ENCODE measurements around the gene CDH23.

The CDH23 gene

DNA sequence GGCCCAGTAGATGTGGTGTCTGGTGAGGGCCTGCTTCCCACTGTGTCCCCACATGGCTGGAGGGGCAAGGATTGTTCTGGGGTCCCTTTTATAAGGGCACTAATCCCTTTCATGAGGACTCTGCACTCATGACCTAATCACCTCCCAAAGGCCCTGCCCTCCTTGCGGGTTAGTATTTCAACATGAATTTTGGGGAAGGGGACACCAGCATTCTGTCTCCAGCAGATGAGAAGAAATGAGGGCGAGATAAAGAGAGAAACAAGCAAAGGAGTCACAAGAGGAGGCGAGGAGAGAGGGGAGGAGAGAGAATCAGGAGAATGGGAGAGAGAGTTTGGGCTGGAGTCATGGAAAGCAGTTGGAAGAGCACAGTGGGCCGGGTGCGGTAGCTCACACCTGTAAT is 239.1 kb downstream of the CDH23 start:
- no peak for DNase-seq (ENCODE audit: low read depth in 2 of 2, low spot score in 1 of 2)

DNA sequence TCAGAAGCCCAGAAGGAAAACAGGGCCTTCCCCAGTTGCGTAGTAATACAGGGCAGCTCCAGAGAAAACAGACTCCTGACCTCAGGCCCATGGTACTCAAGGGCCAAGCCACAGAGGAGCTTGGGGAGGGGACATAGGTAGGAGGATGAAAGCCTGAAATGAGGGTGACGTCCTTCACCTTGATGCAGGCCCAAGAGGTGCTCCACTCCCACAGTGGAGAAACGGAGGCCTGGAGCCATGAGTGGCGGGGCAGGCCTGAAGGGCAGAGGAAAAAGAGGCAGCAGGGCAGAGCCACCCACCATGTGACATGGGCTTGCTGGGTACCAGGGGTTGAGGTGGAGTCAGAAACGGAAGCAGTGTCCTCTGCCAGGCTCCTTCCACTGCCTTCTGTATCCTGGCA is 239.9 kb downstream of the CDH23 start:
- no peak for DNase-seq (ENCODE audit: low read depth in 2 of 2, low spot score in 1 of 2)

DNA sequence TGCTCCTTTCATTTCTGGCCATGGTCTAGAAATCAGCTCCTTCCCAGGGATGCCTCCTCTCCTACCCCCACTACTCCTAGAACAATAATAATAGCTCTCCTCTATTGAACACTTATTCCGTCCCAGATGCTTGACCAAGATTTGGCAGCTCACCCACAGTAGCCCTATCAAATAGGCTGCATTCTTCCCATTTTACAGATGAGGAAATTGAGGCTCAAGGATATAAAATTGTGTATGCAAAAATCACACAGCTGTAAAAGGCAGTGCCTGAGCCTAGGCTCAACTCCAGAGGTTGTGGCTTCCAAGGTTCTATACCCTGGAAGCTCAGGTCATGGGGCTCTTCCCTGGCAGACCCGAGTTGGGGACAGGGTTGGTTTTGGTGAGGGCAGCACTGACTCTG is 240.6 kb downstream of the CDH23 start:
- no peak for DNase-seq (ENCODE audit: low read depth in 2 of 2, low spot score in 1 of 2)

DNA sequence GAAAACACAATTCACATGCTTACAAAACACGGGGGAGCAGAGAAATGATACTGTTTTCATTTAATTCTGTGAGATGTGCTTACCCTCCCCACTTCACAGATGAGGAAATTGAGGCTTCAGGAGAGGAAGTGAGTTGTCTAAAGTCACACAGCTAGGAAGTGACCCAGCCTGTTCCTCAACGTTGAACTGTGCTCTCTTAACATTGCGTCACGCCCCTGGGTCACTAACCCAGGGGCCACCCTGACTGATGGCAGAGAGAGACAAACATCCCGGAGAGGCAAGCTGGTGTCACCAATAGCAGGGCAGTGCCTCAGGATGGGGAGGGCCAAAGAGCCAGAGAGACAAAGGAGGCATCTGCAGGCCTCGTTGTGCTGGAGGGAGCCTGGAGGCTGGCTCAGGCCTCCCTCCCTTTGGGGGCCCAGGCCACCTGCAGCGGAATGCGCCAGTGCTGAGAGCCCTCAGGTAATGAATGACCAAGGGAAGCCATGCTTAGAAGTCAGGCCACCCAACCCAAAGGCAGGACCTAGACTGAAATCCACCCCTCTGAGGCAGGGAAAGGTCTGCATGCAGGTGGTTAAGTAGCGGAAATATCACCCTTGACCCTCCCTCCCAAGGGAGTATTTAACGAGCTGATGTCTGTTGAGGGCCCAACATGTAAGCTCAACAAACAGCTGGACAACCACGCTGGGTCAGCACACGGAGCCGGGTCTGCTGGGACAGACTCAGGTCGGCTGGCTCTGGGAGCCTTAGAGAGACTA is 241.5 kb downstream of the CDH23 start:
- no peak for DNase-seq (ENCODE audit: low read depth in 2 of 2, low spot score in 1 of 2)

DNA sequence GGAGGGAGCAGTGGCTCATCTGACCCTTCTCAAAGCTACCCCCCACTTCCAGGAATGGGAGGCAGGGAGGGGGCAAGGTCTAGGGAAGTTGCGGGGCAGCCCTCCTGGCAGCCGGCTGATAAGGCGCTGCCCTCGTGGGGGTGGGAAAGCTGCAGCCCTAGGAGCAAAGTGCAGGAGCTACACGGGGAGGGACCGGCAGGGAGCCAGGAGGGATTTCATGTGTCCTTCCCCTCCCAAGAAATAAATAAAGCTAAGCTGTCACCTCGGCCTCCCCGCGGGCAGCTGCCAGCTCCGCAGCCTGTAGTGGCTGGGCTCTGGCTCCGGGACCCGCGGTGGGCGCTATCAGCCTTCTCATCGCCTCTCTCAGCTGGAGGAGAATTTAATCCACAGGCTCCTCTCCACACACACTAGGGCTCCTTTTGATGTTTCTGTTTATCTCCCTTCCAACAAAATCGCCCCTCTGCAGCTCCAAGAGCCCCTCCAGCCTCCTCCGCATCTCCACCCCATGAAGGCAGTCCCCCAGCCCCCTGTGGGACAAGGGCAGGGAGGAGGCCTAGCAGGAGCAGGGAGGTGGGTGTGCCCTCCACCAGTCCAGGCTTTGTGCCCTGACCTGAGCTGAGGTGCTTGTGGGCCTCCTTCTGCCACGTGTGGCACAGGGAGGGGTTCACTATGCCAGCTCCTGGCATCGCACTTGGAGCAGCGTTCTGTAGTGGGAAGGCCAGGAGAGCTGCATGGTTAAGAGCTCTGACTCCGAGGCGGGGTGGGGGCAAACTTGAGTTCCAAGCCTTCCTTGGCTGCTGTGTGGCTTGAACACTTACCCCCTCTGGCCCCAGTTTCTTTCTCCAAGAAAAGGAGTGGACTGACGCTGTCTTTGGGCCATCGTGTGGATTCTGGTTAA is 242.4 kb downstream of the CDH23 start:
- DNase-seq (ENCODE audit: low read depth in 2 of 2, low spot score in 1 of 2), result no peak

DNA sequence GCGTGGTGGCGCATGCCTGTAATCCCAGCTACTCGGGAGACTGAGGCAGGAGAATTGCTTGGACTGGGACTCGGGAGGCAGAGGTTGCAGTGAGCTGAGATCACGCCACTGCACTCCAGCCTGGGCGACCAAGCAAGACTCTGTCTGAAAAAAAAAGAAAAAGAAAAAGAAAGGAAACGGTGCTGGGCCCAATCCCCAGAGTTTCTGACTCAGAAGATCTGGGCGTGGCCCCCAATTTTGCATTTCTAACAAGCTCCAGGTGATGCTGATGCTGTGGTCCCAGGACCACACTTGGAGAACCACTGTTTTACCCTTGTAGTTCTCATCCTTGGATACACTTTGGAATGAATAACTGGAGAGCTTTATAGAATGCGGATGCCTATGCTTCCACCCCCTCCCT is 243.9 kb downstream of the CDH23 start:
- no peak for DNase-seq (ENCODE audit: low read depth in 2 of 2, low spot score in 1 of 2)

DNA sequence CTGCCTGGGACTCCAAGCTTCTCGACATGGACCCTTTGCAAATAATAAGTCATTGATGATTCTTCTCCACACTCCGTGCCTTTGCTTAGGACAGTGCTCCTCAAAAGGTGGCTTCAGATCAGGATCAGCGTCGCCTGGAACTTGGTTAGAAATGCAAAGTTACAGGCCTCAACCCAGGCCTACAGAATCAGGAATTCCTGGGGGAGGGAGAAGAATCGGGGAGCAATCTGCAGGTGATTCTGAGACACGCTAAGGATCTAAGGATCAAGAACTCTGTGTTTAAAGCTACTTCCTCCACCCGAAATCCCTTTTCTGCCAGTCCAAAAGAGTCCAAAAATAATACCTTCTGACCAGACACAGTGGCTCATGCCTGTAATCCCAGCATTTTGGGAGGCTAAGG is 244.7 kb downstream of the CDH23 start:
- DNase-seq (ENCODE audit: low read depth in 2 of 2, low spot score in 1 of 2), result no peak

DNA sequence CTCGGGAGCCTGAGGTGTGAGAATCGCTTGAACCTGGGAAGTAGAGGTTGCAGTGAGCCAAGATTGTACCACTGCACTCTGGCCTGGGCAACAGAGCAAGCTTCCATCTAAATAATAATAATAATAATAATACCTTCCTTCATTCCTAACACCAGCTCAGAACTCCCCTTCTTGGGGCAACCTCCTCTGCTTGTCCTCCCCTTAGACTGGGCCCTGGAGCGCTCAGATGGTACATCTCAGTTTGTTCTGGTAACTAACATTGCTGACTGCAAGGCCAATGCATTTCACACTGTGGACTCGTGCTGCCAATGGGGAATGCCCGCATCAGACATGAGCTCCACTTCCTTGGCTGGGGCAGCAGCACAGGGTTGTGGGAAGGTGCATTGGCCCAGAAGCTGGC is 245.3 kb downstream of the CDH23 start:
- DNase-seq (ENCODE audit: low read depth in 2 of 2, low spot score in 1 of 2), result no peak

DNA sequence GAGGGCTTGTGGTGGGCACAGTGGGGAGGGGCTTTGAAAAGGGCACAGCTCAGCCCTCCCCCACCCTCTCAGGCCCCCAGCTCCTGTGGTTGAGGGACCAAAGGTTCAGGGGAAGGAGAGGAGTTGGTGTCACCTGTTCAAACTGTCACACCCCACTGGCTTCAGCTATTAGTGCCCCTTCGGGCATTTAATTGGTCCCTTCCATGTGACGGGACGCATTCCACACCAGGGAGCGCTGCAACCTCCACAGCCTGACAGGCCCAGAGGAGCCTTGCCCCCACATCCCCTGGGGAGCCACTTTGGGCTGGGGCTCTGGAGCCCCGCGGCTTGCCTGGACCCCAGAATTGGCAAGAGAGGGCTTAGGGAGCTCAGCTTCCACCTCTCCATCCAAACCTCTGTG is 247.2 kb downstream of the CDH23 start:
- no peak for DNase-seq (ENCODE audit: low read depth in 2 of 2, low spot score in 1 of 2)

DNA sequence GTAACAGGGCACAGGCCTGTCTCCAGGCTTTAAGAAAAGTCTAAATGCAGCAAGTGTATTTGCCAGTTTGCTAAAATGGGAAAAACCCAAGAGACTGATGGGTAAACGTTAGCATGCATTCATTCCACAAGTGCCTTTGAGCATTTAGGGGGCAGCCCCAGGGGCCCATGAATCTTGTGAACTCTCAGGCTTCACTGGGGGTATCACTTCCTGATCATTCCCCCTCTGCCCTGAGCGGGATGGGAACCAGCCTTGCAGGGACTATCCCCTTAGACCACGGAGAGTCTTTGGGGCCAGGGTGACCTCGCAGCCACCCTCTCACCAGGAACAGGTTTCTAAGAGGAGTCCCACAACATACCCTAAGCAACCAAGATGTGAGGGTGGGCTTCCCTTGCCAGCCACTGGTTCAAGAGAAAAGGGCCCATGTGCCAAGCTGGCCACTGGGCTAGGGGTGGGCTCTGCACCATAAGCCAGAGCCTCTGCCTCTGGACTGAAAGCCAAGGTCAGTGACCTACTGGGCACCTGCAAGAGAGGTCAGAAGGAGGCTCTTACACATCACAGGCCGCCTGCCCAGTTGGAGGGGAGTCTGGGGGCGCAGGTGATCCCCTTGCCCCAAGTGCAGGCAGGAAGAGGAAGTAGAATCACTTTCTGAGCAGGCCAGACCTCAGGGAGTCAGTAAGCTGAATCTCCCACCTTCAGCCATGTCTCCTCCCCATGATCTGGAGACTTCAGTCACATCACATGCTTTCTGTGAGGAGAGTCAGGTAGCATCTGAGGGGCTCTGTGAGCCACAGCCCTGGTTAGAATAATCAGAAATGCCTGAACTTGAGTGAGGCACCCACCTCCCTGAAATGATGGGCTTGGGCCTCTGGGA is 247.8 kb downstream of the CDH23 start:
- DNase-seq (ENCODE audit: low read depth in 2 of 2, low spot score in 1 of 2), result no peak

DNA sequence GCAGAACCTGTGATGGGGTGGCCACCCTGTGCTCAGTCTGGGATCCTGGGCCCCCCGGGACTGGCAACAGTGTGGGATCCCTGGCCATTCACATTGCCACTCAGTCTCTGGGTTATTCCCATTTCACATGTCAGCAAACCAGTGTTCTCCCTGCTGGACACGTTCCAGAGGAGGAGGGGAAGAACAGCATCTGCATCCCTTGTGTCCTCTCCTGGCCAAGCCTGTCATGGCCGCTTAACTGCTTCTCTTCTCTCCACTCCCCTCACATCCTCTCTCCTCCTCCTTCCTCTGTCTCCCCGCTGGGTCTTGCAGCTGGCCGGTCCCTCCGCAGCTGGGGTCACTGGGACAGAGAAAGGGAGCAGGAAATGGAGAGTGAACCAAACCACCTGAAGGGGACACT is 248.5 kb downstream of the CDH23 start:
- no peak for DNase-seq (ENCODE audit: low read depth in 2 of 2, low spot score in 1 of 2)

DNA sequence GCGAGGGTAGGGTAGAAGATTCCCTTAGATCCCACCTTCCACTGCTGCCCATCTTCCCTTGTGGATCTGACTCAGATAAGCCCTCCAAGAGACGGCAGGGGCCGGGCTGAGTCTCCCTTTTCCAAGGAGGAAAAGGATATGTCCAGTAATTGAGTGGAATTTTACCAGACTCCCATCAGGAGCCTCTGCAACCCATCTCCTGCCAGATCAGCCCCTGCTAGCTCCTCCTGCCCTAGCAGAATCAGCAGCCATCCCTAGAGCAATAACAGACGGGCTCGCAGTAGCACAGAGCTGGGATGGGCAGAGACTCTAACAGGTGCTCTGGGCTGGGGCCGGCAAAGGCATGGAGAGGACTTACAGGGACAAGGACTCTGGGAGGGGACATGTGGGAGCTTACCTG is 249.3 kb downstream of the CDH23 start:
- no peak for DNase-seq (ENCODE audit: low read depth in 2 of 2, low spot score in 1 of 2)

DNA sequence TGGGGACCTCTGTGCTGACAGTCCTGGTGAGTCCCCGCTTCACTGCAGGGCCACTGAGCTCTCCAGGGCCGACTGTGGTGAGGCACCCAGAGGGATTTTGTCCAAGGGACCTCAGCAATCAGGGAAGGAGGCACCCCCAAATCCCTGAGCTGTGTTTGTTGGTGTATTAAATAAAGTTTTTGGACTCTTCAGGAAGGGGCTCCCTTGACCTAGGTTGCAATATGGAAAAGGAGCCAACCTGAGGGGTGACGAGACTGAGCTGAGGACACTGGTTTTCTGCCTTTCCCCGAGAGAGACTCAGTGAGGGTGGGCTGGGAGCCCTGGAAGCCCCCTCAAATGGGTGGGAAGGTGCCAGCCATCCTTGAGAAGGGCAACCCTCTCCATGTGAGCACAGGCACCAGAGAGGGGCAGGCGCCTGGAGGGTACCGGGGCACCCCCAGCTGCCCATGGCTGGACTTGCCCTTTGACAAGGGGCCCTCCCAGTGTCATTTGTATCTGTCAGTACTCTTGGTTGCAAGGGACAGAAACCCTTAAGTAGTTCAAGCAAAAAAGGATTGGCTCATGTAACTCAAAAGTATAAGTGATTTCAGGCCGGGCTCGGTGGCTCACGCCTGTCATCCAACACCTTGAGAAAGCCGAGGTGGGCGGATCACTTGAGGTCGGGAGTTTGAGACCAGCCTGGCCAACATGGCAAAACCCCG is 250.0 kb downstream of the CDH23 start:
- DNase-seq (ENCODE audit: low read depth in 2 of 2, low spot score in 1 of 2), result no peak

DNA sequence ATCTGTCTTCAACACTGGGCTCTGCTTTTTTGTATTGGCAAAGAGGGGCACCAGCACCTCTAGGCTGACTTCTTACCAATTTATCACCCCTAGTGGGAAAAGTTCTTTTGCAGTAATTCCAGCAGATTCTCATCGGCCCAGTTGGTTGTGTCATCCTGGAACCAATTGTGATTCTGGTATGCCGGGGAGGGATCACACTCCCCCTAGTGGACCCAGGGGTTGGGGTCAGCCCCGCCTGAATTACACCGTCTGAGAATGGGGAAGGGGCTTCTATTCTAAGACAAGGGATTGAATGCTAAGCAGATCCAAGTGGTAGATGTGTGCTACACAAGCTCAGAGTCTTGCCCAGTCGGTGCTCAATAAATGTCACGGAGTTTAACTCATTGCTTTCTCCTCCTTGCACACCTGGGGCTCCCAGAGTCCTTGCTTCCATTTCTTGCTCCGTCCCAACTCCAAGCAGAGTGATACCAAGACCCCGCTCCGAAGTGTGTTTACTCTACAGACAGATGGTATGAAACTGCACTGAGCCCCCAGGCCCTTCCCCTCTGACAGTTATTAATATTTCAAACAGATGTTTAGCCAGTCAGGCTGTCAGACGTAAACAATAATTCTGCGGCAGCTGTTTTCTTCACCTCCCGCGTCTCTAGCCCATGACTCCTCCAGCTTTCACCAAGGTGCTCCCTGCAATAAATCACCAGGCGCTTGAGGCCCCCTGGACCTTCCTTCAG is 251.0 kb downstream of the CDH23 start:
- DNase-seq (ENCODE audit: low read depth in 2 of 2, low spot score in 1 of 2), result no peak

DNA sequence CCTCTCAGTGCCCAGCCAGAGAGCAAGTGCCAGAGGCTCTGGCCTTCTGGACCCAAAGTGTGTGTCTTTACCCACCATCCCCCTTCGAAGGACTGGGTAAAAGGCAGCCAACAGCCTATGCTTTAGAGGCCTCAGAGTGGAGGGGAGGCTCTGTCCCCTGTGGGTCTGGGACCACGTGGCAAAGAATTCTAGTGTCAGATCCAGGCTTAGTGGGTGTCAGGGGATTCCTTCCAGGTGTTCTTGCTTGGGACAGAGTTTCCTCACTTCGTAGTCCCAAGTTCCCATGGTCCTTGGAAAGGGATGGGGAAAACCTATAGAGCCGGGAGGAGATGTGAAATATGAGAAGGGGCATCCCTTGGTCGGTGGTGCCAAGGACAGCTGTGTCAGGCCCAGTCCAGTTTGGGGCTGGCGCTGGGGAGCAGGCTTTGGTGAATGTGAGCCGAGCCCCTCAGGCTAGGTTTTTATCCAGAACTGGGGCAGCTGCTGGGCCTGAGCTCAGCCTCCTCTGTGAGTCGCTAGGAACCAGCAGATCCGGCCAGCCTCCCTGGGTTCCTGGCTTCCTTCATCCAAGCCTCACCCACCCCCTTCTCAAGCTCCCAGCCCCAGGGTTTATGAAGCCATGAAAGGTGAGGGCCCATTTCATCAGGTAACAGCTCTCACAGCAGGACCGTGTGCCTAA is 251.7 kb downstream of the CDH23 start:
- no peak for DNase-seq (ENCODE audit: low read depth in 2 of 2, low spot score in 1 of 2)

DNA sequence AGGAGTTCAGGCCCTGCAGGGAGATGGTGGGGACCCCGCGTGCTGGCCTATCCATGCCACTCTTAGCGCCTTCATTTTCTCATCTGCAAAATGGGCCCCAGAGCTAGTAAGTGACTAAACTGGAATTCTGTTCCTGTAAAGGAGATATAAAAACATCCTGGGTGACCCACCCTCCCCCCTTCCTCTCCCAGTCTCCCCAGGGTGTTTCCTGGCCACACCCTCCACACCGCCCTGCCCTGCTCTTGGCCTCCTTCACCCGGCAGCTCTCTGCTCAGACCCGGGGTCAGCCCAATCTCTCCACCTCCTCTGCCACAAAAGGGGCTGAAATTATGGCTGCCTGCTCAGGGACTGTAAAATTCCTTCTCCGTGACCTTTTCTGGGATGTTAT is 252.2 kb downstream of the CDH23 start:
- DNase-seq (ENCODE audit: low read depth in 2 of 2, low spot score in 1 of 2), result no peak

DNA sequence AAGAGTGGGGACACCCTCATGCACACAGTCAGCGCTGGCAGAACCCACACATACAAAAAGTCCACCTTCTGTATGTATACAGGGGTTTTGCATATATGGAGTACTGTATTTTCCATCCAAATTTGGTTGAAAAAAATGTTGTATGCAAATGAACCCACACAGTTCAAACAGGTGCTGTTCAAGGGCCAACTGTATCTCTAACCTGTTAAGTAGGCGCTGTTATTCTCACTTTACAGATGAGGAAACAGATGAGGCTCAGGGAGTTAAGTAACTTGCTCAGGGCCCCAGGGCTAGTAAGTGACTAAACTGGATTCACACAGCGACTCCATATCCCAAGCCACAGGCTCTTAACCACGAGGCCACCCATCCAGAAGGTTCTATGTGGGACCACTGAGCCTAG is 252.9 kb downstream of the CDH23 start:
- no peak for DNase-seq (ENCODE audit: low read depth in 2 of 2, low spot score in 1 of 2)

DNA sequence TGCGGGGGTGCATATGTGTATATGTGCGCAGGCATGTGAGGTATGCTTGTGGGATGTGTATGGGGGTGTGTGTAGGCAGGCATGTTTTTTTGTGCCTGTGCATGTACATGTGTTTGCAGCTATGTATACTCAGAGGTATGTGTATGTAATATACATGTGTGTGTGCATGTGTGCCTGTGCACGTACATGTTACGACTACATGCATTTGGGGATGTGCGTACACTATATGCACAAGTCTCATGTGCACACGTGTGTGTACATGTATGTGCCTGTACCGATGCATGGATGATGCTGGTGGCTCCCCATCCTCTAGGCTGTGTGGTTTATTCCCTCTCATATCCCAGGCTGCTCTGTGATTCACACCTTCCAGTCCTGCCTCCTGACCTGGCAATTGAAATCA is 253.7 kb downstream of the CDH23 start:
- DNase-seq (ENCODE audit: low read depth in 2 of 2, low spot score in 1 of 2), result no peak

DNA sequence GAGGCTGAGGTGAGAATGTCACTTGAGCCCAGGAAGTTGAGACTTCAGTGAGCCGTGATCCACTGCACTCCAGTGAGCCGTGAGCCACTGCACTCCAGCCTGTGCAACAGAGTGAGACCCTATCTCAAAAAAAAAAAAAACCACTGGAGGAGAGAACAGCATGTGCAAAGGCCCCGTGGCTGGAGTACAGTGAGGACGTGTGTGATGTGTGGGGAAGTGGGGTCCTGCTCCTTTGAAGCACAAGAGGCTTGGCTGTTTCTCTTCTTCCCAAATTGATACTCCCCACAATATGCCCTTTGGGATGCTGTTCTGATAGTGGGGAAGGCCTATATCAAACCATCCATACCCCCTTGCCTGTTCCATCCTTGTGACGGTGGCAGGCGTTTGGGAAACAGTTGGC is 254.7 kb downstream of the CDH23 start:
- no peak for DNase-seq (ENCODE audit: low read depth in 2 of 2, low spot score in 1 of 2)

DNA sequence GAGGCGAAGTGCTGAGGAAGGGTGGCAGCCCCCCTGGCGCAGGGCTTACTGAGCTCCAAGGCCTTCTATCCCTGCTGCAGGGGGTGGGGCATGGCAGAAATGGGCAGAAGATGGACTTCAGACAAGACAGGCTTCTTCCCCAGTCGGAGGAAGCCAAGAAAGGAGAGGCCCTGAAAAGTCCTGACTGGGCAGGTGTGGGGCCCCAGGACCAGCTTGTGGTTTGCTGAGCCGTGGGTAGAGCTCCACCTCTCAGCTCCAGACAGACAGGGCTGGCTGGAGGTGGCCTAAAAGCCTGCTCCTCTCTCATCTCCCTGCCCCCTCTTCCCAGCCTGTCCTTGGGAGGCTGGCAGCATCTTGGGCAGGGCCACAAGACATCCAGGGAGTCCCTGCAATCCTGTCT is 255.2 kb downstream of the CDH23 start:
- DNase-seq (ENCODE audit: low read depth in 2 of 2, low spot score in 1 of 2), result no peak
